Small intestine (tissue), 7 donors: ENCODE results near the gene B4GAT1. TPM values are rescaled to one million over a fixed set of nuclear protein-coding genes. Genes with fewer than 3 reads are reported as not detected.
A peak's percentile ranks its signal among the peaks of the same experiment; 100 is the strongest.

Source experiments
- DNase-seq, 2 donors: peaks; one replicate each; pipeline versions ENCODE4 v3.0.0 to v3.0.0-alpha.2; 2013
- FAIRE-seq: peaks from 2 replicates; lab custom pipeline; 2012; peaks lifted over from hg19 to GRCh38; lab: Jason Lieb, UNC
- H3K27ac ChIP-seq, 3 donors: one replicate each; pipeline ENCODE4 v1.5.1; 2013; ENCODE audit warnings: low read length in 2 of 3, mild to moderate bottlenecking in 2 of 3, control low read depth in 1 of 3, inconsistent platforms in 1 of 3, low read depth in 1 of 3, moderate library complexity in 1 of 3
- H3K27me3 ChIP-seq, 3 donors: one replicate each; pipeline ENCODE4 v1.6.1; 2013; ENCODE audit warnings: low read length in 3 of 3, inconsistent platforms in 1 of 3; ENCODE audit not compliant: control insufficient read depth in 3 of 3, insufficient read depth in 3 of 3
- H3K36me3 ChIP-seq, 3 donors: one replicate each; pipeline ENCODE4 v1.6.1; 2013; ENCODE audit warnings: low read length in 3 of 3, inconsistent platforms in 1 of 3, low read depth in 1 of 3, mild to moderate bottlenecking in 1 of 3, moderate library complexity in 1 of 3; ENCODE audit not compliant: control insufficient read depth in 3 of 3, insufficient read depth in 2 of 3
- H3K4me1 ChIP-seq, 3 donors: one replicate each; pipeline ENCODE4 v1.6.1; 2013; ENCODE audit warnings: low read length in 2 of 3, inconsistent platforms in 1 of 3, low read depth in 1 of 3, mild to moderate bottlenecking in 1 of 3, moderate library complexity in 1 of 3; ENCODE audit not compliant: control insufficient read depth in 3 of 3, insufficient read depth in 2 of 3
- H3K4me3 ChIP-seq, 3 donors: one replicate each; pipeline ENCODE4 v1.5.1; 2013; ENCODE audit warnings: low read length in 3 of 3, control low read depth in 1 of 3, inconsistent platforms in 1 of 3, low read depth in 1 of 3, mild to moderate bottlenecking in 1 of 3, moderate library complexity in 1 of 3
- H3K9me3 ChIP-seq, 2 donors: one replicate each; pipeline ENCODE4 v1.6.1; 2013; ENCODE audit warnings: low read depth in 1 of 2, low read length in 1 of 2; ENCODE audit not compliant: control insufficient read depth in 2 of 2, insufficient read depth in 1 of 2
- WGBS, 3 donors: extraction: QIAGEN DNeasy Blood & Tissue Kit; methylation state at CpG; one replicate each; pipeline ENCODE4 v1.1.7; 2013; 5-methylcytosine and 5-hydroxymethylcytosine counted together
- polyA plus RNA-seq, 4 donors: library from polyadenylated mRNA; stranded (reverse) in 3 of 4; unstranded in 1 of 4; fragments of 200-250 nt in 3 of 4; fragments of 120-200 nt in 1 of 4; gene quantifications; one replicate each; pipeline versions ENCODE4 v1.2.1 to v1.2.3, GENCODE V29; 2013
- donor health status: healthy with polysubstance abuse.
- donor health status: control.
- donor health status: control.
- donor health status: Bipolar disorder and iron deficiency.
- donor health status: healthy.

Gene B4GAT1
- polyA plus RNA-seq, 4 donors, result 12.2 to 28.0 (median 20.8) TPM

DNA sequence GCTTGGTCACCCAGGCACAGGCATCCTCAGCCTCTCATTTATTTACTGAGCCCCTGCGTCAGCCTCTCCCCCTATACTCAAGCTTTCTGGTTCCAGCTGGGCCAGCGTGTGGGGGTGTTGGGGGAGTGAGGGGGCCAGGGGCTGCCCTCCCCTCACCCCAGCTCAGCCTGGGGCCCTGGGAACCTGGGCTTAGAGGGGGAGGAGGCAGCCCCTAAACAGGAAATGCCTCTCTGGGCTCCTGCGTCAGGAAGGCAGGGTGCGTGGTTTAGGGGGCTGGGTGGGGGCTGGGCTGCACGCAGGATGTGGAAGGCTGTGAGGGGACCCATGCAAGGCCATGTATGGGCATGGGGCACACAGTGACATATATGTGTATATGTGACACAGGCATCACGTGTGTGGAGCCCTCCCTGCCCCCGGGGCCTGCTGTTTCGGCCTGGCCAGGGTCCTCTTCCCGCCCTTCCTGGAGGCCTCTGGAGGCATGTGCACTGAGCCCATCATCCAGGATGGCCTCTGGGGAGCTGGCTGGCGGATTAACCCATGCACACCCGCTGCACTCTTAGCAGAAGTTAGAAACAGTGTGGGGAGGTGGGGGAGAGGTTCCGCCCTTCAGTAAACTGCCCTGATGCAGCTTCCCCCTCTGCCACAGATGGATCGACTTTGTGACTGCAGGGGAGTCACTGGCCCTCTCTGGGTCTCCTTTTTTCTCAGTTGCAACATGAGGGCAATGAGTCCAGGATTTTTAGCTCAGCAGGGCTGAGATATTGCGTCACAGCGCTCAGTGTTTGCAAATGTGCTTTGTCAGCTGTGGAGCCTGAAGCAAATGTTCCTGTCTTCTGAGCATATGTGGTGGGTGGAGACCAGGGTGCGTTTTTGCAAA, 29.5 kb downstream of the B4GAT1 start:
- Histone ChIP-seq H3K4me1 (peaks cover 2 to 33% (median 3%) of the 10 kb centered on the region in 3 donors), H3K9me3 (peaks cover 0 to 3% of the 10 kb centered on the region in 2 donors), H3K4me3 (no peak overlapping the region), H3K27ac (peak overlapping the region; percentile 38 to 90 (median 67)), H3K36me3 (peaks cover 0 to 4% (median 0%) of the 10 kb centered on the region in 3 donors), H3K27me3 (no peaks in the 10 kb centered on the region)
- DNase-seq (peak; percentile 49 to 69), FAIRE-seq (no peak)
- WGBS, 3 donors, result 34 to 61% (median 40%) methylated on average over 16 of the region's 16 CpGs

DNA sequence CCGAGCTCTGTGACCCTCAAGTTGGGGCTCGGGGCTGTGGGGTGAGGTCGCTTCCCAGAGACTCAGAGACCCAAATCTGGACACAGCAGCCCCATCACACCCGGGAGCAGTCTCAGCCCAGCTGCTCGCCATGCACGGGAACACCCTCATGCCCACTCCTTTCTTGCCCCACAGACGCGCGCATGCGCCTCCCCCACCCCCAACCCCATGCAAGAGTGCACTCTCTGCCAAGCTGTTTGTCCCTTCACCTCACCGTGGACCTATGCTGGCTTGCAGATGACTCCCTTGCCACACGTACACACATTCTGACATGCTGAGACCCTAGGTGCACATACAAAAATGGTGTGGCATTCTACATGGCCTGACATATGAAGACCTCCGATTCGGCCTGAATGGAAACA, 30.1 kb downstream of the B4GAT1 start:
- 30 to 73% (median 43%) methylated on average over 11 to 14 of the region's 14 CpGs for WGBS, 3 donors
- DNase-seq (peak in 1 of 2 donors; percentile 32), FAIRE-seq (no peak)
- H3K4me1 ChIP-seq, result peaks cover 2 to 37% (median 3%) of the 10 kb centered on the region in 3 donors
- no peaks in the 10 kb centered on the region for H3K27me3 ChIP-seq
- peak overlapping the region in 1 of 3 donors; percentile 5 for H3K4me3 ChIP-seq
- peak overlapping the region; percentile 38 to 90 (median 67) for H3K27ac ChIP-seq
- H3K9me3 ChIP-seq, result peaks cover 0 to 3% of the 10 kb centered on the region in 2 donors
- peaks cover 0 to 4% (median 0%) of the 10 kb centered on the region in 3 donors for H3K36me3 ChIP-seq

GRCh38 chr11:66316849-66317251, 30.6 kb downstream of the B4GAT1 start, which contains the start of gene CD248:
Gene CD248 (minus strand): TSS chr11:66317044. CDS start chr11:66317027, 17 bp downstream.
- peak within 1 kb of the TSS; percentile 38 to 90 (median 67) for H3K27ac ChIP-seq
- DNase-seq, result peak in 1 of 2 donors; percentile 48
- H3K36me3 ChIP-seq, result peaks cover 0 to 4% (median 0%) of the 10 kb centered on the region in 3 donors
- no peaks in the 10 kb centered on the region for H3K27me3 ChIP-seq
- H3K4me1 ChIP-seq, result peaks cover 2 to 41% (median 3%) of the 10 kb centered on the region in 3 donors
- peak within 1 kb of the TSS; percentile 19 to 50 (median 47) for H3K4me3 ChIP-seq
- H3K9me3 ChIP-seq, result peaks cover 0 to 3% of the 10 kb centered on the region in 2 donors
- 32 to 74% (median 41%) methylated on average over 21 to 29 of the region's 29 CpGs for WGBS, 3 donors
- FAIRE-seq, result no peak

DNA sequence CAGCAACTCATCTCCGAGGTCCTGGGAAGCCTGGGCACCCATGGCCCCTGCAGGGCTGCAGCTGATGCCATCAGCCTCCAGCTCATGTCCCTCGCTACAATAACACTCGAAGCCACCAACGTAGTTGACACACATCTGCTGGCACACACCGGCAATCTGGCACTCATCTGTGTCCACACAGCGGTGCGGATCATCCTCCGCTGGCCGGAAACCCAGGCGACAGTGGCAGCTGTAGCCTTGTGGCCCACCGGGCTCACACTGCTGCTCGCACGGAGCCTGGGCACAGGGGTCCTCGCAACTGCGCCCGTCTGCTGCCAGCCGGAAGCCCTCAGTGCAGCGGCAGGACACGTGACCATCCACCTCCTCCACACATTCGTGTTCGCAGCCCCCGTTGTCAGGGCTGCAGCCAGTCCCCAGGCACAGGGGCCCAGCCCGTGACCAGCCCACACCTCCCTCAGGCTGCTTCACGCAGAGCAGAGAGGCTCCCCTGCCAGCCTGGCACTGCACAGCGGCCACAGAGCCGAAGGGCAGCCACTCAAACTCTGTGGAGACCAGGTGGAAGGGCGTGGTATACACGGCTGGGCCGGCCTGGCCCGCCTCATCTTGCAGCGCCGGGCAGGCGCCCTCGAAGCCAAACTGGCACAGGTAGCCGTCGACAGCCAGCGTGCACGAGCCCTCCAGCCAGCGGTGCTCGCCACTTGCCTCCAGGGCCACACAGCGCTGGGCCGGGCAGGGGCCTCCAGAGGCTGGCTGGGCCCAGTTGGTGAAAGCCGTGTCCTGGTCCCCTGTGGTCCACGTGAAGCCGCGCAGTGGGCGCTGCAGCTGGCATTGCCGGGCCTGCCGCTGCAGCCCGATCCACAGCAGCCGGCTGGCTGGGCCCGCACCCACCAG, 31.3 kb downstream of the B4GAT1 start:
- DNase-seq, result no peak

DNA sequence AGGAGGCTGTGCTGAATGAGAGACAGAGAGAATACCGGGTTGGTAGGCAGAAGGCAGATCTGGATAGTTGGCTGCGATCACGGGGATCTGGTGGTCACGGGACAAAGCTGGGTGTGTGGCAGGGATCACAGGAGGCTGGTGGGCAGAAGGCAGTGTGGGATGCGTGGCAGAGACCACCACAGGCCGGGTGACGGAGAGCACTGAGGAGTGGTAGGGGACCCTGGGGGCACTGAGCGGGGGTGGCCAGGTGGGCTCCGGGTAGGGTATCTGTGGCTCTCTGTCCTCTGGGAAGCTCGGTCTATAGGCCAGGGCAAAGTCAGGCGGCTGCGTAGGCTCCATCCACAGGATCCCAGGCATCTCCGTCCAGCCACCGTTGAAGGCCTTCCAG, 31.9 kb downstream of the B4GAT1 start:
- Histone ChIP-seq H3K4me1 (peaks cover 2 to 42% (median 3%) of the 10 kb centered on the region in 3 donors), H3K27me3 (no peaks in the 10 kb centered on the region), H3K9me3 (peaks cover 0 to 3% of the 10 kb centered on the region in 2 donors), H3K36me3 (peaks cover 0 to 4% (median 0%) of the 10 kb centered on the region in 3 donors), H3K27ac (peak overlapping the region in 2 of 3 donors; percentile 19 to 53), H3K4me3 (peak overlapping the region in 1 of 3 donors; percentile 50)
- DNase-seq, result no peak
- 79 to 86% (median 81%) methylated on average over 13 to 14 of the region's 14 CpGs for WGBS, 3 donors
- no peak for FAIRE-seq

More for the DNA sequence above, 31.3 kb downstream of the B4GAT1 start:
- H3K4me3 ChIP-seq, result peak overlapping the region; percentile 19 to 50 (median 47)
- H3K27me3 ChIP-seq, result no peaks in the 10 kb centered on the region
- H3K27ac ChIP-seq, result peak overlapping the region; percentile 38 to 53 (median 43)
- H3K9me3 ChIP-seq, result peaks cover 0 to 3% of the 10 kb centered on the region in 2 donors
- FAIRE-seq, result no peak
- whole genome bisulfite sequencing, 3 donors, result 69 to 71% (median 70%) methylated on average over 43 to 52 of the region's 52 CpGs
- H3K36me3 ChIP-seq, result peaks cover 0 to 4% (median 0%) of the 10 kb centered on the region in 3 donors
- H3K4me1 ChIP-seq, result peaks cover 2 to 42% (median 3%) of the 10 kb centered on the region in 3 donors

DNA sequence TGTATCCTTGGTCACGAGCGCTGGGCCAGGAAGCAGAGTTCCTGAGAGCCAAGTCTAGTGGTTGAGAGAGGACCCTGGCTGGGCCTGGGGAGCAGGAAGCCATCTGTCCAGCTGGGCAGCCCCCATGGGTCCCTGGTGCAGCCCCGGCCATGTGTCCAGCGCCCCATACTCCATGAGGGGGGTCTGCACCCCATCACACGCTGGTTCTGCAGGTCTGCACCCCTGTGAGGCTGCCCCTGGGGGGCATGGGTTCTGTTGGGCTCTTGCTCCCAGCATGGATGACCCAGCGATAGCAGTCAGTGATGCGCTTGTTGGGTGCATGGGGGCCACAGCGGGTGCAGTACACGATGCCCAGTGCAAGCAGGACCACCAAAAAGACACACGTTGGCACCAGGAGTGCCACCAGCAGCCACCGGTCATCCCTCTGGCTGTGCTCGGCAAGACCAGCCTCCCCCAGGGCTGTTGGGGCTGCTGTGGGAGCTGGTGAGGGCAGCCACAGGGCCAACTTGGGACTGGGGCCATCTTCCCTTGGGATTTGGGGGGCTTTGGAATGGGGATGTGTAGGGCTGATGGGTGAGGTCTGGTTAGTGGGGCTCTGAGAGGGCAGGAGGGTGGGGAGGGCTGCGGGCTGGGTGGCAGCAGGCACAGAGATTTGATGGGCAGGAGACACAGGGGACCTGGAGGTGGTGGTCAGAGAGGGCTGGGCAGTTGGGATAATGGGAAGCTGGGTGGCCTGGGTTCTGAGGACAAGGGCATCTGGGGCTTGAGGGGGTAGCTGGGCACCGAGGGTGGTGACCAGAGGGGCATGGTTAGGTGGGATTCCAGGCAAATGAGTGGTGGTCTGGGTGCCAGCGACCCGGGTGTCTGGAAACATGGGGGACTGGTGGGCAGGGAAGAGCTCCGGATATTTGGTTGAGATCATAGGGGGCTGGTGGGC, 32.6 kb downstream of the B4GAT1 start:
- Histone ChIP-seq H3K4me1 (peaks cover 2 to 42% (median 3%) of the 10 kb centered on the region in 3 donors), H3K27me3 (no peaks in the 10 kb centered on the region), H3K27ac (peak overlapping the region in 2 of 3 donors; percentile 91 to 98), H3K9me3 (peaks cover 0 to 3% of the 10 kb centered on the region in 2 donors), H3K4me3 (peak overlapping the region in 1 of 3 donors; percentile 50), H3K36me3 (peaks cover 0 to 4% (median 0%) of the 10 kb centered on the region in 3 donors)
- no peak for FAIRE-seq
- DNase-seq, result no peak
- WGBS, 3 donors, result 80 to 94% (median 86%) methylated on average over 17 of the region's 17 CpGs

DNA sequence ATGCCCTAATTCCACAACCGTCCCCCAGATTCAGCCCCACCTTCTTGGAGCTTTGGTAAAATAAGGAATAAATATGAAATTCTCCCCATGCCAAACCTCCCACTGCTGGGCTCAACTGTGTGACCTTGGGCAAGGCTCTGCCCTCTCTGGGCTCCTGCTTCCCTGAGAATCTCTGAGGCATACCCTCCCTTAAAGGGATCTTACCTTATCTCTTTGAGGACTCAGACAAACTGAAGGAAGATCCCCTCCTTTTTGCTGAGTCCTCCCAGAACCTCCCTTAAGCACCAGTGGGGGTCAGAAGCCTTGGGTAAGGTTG, 33.3 kb downstream of the B4GAT1 start:
- Histone ChIP-seq H3K36me3 (peaks cover 0 to 4% (median 0%) of the 10 kb centered on the region in 3 donors), H3K27ac (peak overlapping the region in 2 of 3 donors; percentile 91 to 98), H3K9me3 (no peaks in the 10 kb centered on the region), H3K27me3 (no peaks in the 10 kb centered on the region), H3K4me3 (peak overlapping the region in 1 of 3 donors; percentile 50), H3K4me1 (peaks cover 2 to 42% (median 3%) of the 10 kb centered on the region in 3 donors)
- FAIRE-seq (no peak), DNase-seq (no peak)
- 82 to 94% (median 86%) methylated on average over 1 of the region's 1 CpG for WGBS, 3 donors
